Tibial artery (tissue), 4 donors: Measurements from ENCODE around the gene SEPTIN14.
A peak's percentile ranks its signal among the peaks of the same experiment; 100 is the strongest.
"Not testable (repeated sequence)": the region's sequence is repeated elsewhere in the genome, so short reads cannot be mapped to it uniquely, and the experiment has no call there.

ENCODE experiments used
- DNase-seq, 2 donors: peaks; one replicate each; pipeline ENCODE4 v3.0.0-alpha.2; 2019
- H3K27ac ChIP-seq, 2 donors: fragments of 200-600 bp; sonication (generic) in 1 of 2; 1 replicate in 1 of 2; 2 replicates in 1 of 2; pipeline ENCODE4 v1.5.1; 2018 to 2019; ENCODE audit warnings: mild to moderate bottlenecking in 1 of 2
- H3K27me3 ChIP-seq, 2 donors: fragments of 200-600 bp; sonication (generic) in 1 of 2; one replicate each; pipeline versions ENCODE4 v1.5.1 to v1.6.0; 2016 to 2019
- H3K36me3 ChIP-seq, 3 donors: fragments of 200-600 bp; sonication (generic) in 2 of 3; one replicate each; pipeline ENCODE4 v1.5.1; 2016 to 2019; ENCODE audit warnings: mild to moderate bottlenecking in 2 of 3
- H3K4me1 ChIP-seq, 4 donors: fragments of 200-600 bp; sonication (generic) in 2 of 4; 1 replicate in 3 of 4; 2 replicates in 1 of 4; pipeline ENCODE4 v1.5.1; 2016 to 2019
- H3K4me3 ChIP-seq, 2 donors: fragments of 200-600 bp; sonication (generic) in 1 of 2; 1 replicate in 1 of 2; 2 replicates in 1 of 2; pipeline ENCODE4 v1.5.1; 2018 to 2019; ENCODE audit warnings: mild to moderate bottlenecking in 2 of 2
- H3K9me3 ChIP-seq, 3 donors: fragments of 200-600 bp; sonication (generic) in 1 of 3; one replicate each; pipeline ENCODE4 v1.5.1; 2016 to 2019
- intact Hi-C: fragments of 100-400 bp; cut with DNase I; formaldehyde crosslinking; loops from one replicate; pipeline ENCODE4 v1.15.0; 2023; ENCODE audit warnings: low total_unique reads
- TF ChIP-seq, protein P1 (sequence below), 2 experiments: fragments of 200-600 bp in 1 of 2; fragments of 450-650 bp in 1 of 2; IDR thresholded peaks; one replicate each; pipeline ENCODE4 v1.5.1; 2017 to 2019; ENCODE audit warnings: antibody characterized with exemption in 2 of 2, mild to moderate bottlenecking in 1 of 2, moderate library complexity in 1 of 2

Gene SEPTIN14

GRCh38 chr7:55794527-55794926 is 68.0 kb downstream of the SEPTIN14 start:
- H3K4me1 ChIP-seq, result no peaks in the 10 kb centered on the region
- DNase-seq, result no peak
- peaks cover 0 to 27% (median 22%) of the 10 kb centered on the region in 3 donors for H3K9me3 ChIP-seq
- H3K27ac ChIP-seq, result no peak overlapping the region
- no peaks in the 10 kb centered on the region for H3K36me3 ChIP-seq
- TF ChIP-seq, protein P1, sequence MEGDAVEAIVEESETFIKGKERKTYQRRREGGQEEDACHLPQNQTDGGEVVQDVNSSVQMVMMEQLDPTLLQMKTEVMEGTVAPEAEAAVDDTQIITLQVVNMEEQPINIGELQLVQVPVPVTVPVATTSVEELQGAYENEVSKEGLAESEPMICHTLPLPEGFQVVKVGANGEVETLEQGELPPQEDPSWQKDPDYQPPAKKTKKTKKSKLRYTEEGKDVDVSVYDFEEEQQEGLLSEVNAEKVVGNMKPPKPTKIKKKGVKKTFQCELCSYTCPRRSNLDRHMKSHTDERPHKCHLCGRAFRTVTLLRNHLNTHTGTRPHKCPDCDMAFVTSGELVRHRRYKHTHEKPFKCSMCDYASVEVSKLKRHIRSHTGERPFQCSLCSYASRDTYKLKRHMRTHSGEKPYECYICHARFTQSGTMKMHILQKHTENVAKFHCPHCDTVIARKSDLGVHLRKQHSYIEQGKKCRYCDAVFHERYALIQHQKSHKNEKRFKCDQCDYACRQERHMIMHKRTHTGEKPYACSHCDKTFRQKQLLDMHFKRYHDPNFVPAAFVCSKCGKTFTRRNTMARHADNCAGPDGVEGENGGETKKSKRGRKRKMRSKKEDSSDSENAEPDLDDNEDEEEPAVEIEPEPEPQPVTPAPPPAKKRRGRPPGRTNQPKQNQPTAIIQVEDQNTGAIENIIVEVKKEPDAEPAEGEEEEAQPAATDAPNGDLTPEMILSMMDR (IDR thresholded peaks at IDR 0.05), result no peak
- no peaks in the 10 kb centered on the region for H3K27me3 ChIP-seq
- intact Hi-C loops, result no loop called here
- no peak overlapping the region for H3K4me3 ChIP-seq

DNA sequence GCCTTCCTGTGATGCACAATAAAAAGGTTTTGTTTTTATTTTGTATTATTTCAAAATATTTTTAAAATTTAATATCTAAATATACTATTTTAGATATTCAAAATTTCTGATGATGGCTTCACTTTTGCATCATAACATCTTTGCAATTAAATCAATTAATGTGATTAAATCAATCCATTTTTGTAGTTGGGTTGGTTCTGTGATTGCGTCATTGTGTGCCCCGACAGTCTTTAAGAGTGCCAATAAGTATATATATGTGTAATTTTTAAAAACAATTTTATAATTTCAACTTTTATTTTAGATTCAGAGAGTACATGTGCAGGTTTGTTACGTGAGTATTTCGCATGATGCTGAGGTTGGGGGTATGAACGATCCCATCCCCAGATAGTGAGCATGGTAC is 70.5 kb downstream of the SEPTIN14 start:
- no peak for DNase-seq
- intact Hi-C loops, result no loop called here
- TF ChIP-seq, protein P1 (IDR thresholded peaks at IDR 0.05), result no peak
- Histone ChIP-seq H3K36me3 (no peaks in the 10 kb centered on the region), H3K4me3 (no peak overlapping the region), H3K4me1 (no peaks in the 10 kb centered on the region), H3K27ac (no peak overlapping the region), H3K9me3 (peaks cover 0 to 9% (median 9%) of the 10 kb centered on the region in 3 donors), H3K27me3 (no peaks in the 10 kb centered on the region)

DNA sequence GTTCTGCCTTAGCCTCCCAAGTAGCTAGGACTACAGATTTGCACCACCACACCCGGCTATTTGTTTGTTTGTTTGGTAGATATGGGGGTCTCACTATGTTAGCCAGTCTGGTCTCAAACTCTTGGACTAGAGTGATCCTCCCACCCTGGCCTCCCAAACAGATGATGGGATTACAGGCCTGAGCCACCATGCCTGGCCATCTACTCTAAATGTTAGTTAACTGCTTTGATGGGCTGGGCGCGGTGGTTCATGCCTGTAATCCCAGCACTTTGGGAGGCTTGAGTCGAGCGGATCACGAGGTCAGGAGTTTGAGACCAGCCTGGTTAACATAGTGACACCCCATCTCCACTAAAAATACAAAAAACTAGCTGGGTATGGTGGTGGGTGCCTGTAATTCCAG is 74.8 kb downstream of the SEPTIN14 start:
- Histone ChIP-seq H3K27me3 (no peaks in the 10 kb centered on the region), H3K4me1 (no peaks in the 10 kb centered on the region), H3K4me3 (no peak overlapping the region), H3K27ac (no peak overlapping the region), H3K9me3 (no peaks in the 10 kb centered on the region), H3K36me3 (no peaks in the 10 kb centered on the region)
- TF ChIP-seq, protein P1 (IDR thresholded peaks at IDR 0.05), result no peak
- intact Hi-C loops, result no loop called here
- no peak for DNase-seq

GRCh38 chr7:55786901-55787300 is 75.7 kb downstream of the SEPTIN14 start:
- DNase-seq, result no peak
- no peaks in the 10 kb centered on the region for H3K4me1 ChIP-seq
- TF ChIP-seq, protein P1 (IDR thresholded peaks at IDR 0.05), result no peak
- no peaks in the 10 kb centered on the region for H3K27me3 ChIP-seq
- no peaks in the 10 kb centered on the region for H3K9me3 ChIP-seq
- H3K27ac ChIP-seq, result no peak overlapping the region
- intact Hi-C loops, result no loop called here
- no peaks in the 10 kb centered on the region for H3K36me3 ChIP-seq
- no peak overlapping the region for H3K4me3 ChIP-seq

DNA sequence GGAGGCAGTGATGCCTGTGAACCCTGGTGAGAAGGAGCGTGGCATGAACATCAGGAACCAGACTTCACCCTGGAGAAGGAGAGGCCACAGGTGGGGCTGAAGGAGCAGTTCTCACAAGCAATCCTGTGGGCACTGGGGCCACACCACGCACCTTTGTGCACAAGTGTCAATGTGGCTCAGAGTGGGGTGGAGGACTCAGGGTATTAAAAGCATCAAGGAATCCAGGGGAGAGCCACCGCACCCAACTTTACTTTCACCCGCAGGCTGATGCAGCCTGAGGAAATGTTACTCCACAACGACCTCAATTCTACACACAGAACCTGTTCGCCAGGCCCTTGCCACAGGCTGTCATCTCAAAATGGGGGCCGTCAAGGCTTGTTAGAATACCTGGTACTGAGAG is 77.1 kb downstream of the SEPTIN14 start:
- DNase-seq, H3K27me3 ChIP-seq, intact Hi-C loops, H3K27ac ChIP-seq, H3K9me3 ChIP-seq, H3K36me3 ChIP-seq, H3K4me1 ChIP-seq, H3K4me3 ChIP-seq: not testable (repeated sequence)

GRCh38 chr7:55784151-55784550 is 78.4 kb downstream of the SEPTIN14 start:
- H3K4me3 ChIP-seq, result no peak overlapping the region
- H3K27me3 ChIP-seq, result no peaks in the 10 kb centered on the region
- TF ChIP-seq, protein P1 (IDR thresholded peaks at IDR 0.05), result no peak
- H3K27ac ChIP-seq, result no peak overlapping the region
- H3K9me3 ChIP-seq, result no peaks in the 10 kb centered on the region
- H3K4me1 ChIP-seq, result no peaks in the 10 kb centered on the region
- intact Hi-C loops, result no loop called here
- no peaks in the 10 kb centered on the region for H3K36me3 ChIP-seq
- DNase-seq, result peak in 1 of 2 donors; percentile 2
